GM18951 (cell line): ENCODE measurements around the gene CSNK1G3.

Experiments
- POLR2A ChIP-seq: IDR thresholded peaks from 4 replicates; pipeline ENCODE4 v1.6.1; 2011; ENCODE audit warnings: mild to moderate bottlenecking; ENCODE audit not compliant: insufficient read length, insufficient read depth; ENCODE audit errors: extremely low read depth
- in situ Hi-C: fragments of 300-500 bp; cut with MboI; formaldehyde crosslinking; loops from one replicate; pipeline ENCODE4 v1.12.0; 2022; ENCODE audit warnings: low sequenced_read_pairs, mixed read lengths, inconsistent platforms; ENCODE audit not compliant: unreplicated experiment

CSNK1G3 gene

DNA sequence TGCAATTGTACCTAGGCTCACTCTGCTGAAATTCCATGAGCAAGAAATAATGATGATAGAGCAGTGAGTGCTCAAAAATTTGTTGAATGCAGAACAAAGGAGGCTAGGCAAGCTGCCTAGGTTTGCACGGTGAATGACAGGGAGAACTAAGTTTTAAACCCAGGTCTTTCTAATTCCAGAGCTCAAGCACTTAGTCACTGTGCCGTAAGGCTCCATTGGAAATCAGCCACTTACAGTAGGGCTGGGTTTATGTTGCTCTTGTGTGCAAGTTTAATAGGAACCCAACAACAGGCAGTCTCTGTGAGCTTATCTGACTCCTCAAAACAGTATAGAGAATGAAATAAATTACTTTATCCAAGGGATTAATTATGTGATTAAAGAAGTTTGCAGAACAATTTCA lies 147.0 kb downstream of the CSNK1G3 start:
- TF ChIP-seq POLR2A: no peak
- in situ Hi-C loops: no loop called here

DNA sequence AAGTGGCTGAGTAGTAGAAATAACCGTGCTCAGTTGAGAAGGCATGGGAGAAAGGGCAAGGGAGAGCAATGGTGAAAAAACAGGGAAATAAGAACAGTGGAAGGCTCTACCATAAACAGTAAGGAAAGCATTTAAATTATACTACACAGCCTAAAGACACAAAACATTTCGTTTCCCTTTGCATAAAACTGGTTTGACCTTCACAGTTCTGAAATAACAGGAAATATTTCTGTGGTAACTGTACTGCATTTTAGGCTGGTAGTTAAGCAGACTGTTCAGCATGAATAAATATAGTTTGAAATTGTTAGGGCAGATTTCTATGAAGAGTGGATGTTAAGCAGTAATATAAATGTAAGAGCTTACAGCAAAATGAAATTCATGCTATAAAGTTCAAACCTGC lies 147.5 kb downstream of the CSNK1G3 start:
- in situ Hi-C loops: no loop called here
- no peak for TF ChIP-seq POLR2A

DNA sequence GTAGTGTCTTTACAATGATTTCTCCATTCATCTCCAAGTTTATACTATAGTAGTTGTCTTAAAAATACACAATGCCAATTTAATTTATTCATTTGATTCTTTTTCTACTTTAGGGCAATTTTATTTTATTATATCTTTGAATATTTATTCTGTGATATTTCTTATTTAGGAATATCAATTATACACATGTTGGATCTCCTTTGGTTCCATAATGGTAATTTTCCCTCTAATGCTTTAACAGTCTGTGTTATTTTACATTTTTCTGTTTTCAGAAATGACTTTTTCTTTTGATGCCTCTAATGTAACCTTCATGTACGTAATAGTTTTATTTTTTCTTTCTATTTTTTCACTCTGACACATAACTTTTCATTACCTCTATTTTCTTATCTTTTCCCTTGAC lies 153.0 kb downstream of the CSNK1G3 start:
- in situ Hi-C loops: no loop called here
- no peak for TF ChIP-seq POLR2A

DNA sequence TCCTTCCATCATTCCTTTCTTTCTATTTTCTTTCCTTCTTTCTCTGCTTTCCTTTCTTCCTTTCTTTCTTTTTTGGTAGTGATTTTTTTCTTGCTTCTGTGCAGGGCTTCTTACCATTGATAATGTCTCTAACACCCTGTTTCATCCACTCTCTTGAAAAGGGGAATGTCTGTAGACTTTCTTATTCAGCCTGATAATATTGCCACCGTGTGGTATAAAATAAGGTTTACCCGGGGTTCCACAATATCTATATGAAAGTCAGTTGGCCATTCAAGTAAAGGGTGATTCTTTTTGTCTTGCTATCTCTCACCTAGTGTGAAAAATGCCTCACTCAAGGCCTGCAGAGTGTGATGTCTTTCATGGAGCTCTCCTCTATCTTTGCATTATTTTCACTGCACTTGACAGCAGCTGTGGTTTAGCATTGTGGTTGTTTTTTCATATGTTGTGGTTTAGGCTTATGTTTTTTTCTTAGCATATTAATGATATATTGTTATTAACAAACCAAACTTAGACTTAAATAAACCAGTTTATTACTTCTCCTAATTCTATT lies 153.9 kb downstream of the CSNK1G3 start:
- in situ Hi-C loops: no loop called here
- no peak for TF ChIP-seq POLR2A
